Mucosa of descending colon (tissue), 3 donors: Measurements from ENCODE around the gene OST4. TPM values are rescaled to one million over a fixed set of nuclear protein-coding genes. Genes with fewer than 3 reads are reported as not detected.

Source experiments
- ATAC-seq: fragments of 200-7000 bp; cut with Tn5 transposase; one replicate; pipeline ENCODE4 v1.9.1; 2020; ENCODE audit warnings: mild to moderate bottlenecking, moderate library complexity
- DNase-seq, 3 donors: peaks; one replicate each; pipeline ENCODE4 v3.0.0-alpha.2; 2020
- H3K36me3 ChIP-seq: fragments of 200-600 bp; one replicate; pipeline ENCODE4 v1.8.0; 2021; ENCODE audit warnings: low read depth, mild to moderate bottlenecking
- H3K4me1 ChIP-seq: fragments of 200-600 bp; one replicate; pipeline ENCODE4 v1.8.0; 2021; ENCODE audit warnings: low read depth, mild to moderate bottlenecking
- H3K4me3 ChIP-seq: fragments of 200-600 bp; one replicate; pipeline ENCODE4 v1.8.0; 2021; ENCODE audit warnings: mild to moderate bottlenecking
- H3K9me3 ChIP-seq: fragments of 200-600 bp; one replicate; pipeline ENCODE4 v1.8.0; 2021; ENCODE audit warnings: mild to moderate bottlenecking
- CTCF ChIP-seq: fragments of 200-600 bp; IDR thresholded peaks from one replicate; pipeline ENCODE4 v1.8.0; 2022; ENCODE audit warnings: antibody characterized with exemption, mild to moderate bottlenecking
- intact Hi-C, 2 donors: fragments of 100-400 bp; cut with DNase I in 1 of 2; cut with micrococcal nuclease in 1 of 2; formaldehyde crosslinking; loops; one replicate each; pipeline versions ENCODE4 v1.11.0 to v1.11.1; 2022; cut with DNase I, micrococcal nuclease
- total RNA-seq, 3 donors: library from RNA; stranded (reverse); fragmentation: NEBNext Ultra II Directional in 2 of 3; extraction: Animal tissue kit (Norgen Biotek cat#: 25700) in 2 of 3; gene quantifications; one replicate each; pipeline versions ENCODE4 v1.2.1 to v1.2.4, GENCODE V29; 2021 to 2023
- donor health status: DM: no; HTN: no; CAD: no; lungs with moderate emphysema.
- donor health status: DM: no; HTN: no; CAD: no.
- donor health status: DM: no; HTN: yes; CAD: no.

OST4 gene
- total RNA-seq, 3 donors from 2014 or later, result 245 to 280 (median 254) TPM

GRCh38 chr2:27097341-27097740 lies 25.9 kb upstream of the OST4 start:
- H3K9me3 ChIP-seq, result no peaks in the 10 kb centered on the region
- H3K4me1 ChIP-seq, result peaks cover 10% of the 10 kb centered on the region
- no peaks in the 10 kb centered on the region for H3K36me3 ChIP-seq
- DNase-seq (no peak), ATAC-seq (no peak)
- intact Hi-C loops, result loop anchor here (10.0 kb wide), 3 partner anchors 107 to 187 kb away; partner anchors contain the start of genes ATRAID (in 1 of the 2), CAD (in 1 of the 2), SLC5A6 (in 1 of the 2) and TRIM54 (in 1 of the 2)
- no peak for TF ChIP-seq CTCF
- no peak overlapping the region for H3K4me3 ChIP-seq

- no peak overlapping the region for H3K4me3 ChIP-seq
- ATAC-seq, result no peak
- H3K9me3 ChIP-seq, result no peaks in the 10 kb centered on the region
- TF ChIP-seq CTCF, result no peak
- peaks cover 10% of the 10 kb centered on the region for H3K4me1 ChIP-seq
- H3K36me3 ChIP-seq, result no peaks in the 10 kb centered on the region
- DNase-seq, result no peak
- intact Hi-C loops, result loop anchor here (10.0 kb wide), 3 partner anchors 108 to 188 kb away; partner anchors contain the start of genes ATRAID (in 1 of the 2), CAD (in 1 of the 2), SLC5A6 (in 1 of the 2) and TRIM54 (in 1 of the 2)
Measured at GRCh38 chr2:27096748-27097297, 25.4 kb upstream of the OST4 start.

GRCh38 chr2:27095745-27096651 lies 24.5 kb upstream of the OST4 start:
- no peak for TF ChIP-seq CTCF
- H3K36me3 ChIP-seq, result no peaks in the 10 kb centered on the region
- ATAC-seq, result peak; percentile 71
- DNase-seq, result peak; percentile 58 to 75 (median 60)
- peaks cover 10% of the 10 kb centered on the region for H3K4me1 ChIP-seq
- H3K4me3 ChIP-seq, result no peak overlapping the region
- intact Hi-C loops, result loop anchor here (10.0 kb wide), 3 partner anchors 109 to 189 kb away; partner anchors contain the start of genes ATRAID (in 1 of the 2), CAD (in 1 of the 2), SLC5A6 (in 1 of the 2) and TRIM54 (in 1 of the 2)
- H3K9me3 ChIP-seq, result no peaks in the 10 kb centered on the region

- ATAC-seq (no peak), DNase-seq (no peak)
- Histone ChIP-seq H3K36me3 (no peaks in the 10 kb centered on the region), H3K4me1 (peaks cover 10% of the 10 kb centered on the region), H3K4me3 (no peak overlapping the region), H3K9me3 (no peaks in the 10 kb centered on the region)
- no peak for TF ChIP-seq CTCF
- intact Hi-C loops, result loop anchor here (10.0 kb wide), 3 partner anchors 109 to 189 kb away; partner anchors contain the start of genes ATRAID (in 1 of the 2), CAD (in 1 of the 2), SLC5A6 (in 1 of the 2) and TRIM54 (in 1 of the 2)
Measured at GRCh38 chr2:27095427-27095744, 23.9 kb upstream of the OST4 start.

- TF ChIP-seq CTCF, result no peak
- Histone ChIP-seq H3K9me3 (no peaks in the 10 kb centered on the region), H3K4me3 (no peak overlapping the region), H3K36me3 (no peaks in the 10 kb centered on the region), H3K4me1 (peaks cover 10% of the 10 kb centered on the region)
- no peak for ATAC-seq
- intact Hi-C loops, result loop anchor here (10.0 kb wide), 3 partner anchors 110 to 190 kb away; partner anchors contain the start of genes ATRAID (in 1 of the 2), CAD (in 1 of the 2), SLC5A6 (in 1 of the 2) and TRIM54 (in 1 of the 2)
- DNase-seq, result no peak
Measured at GRCh38 chr2:27094353-27094984, 23.0 kb upstream of the OST4 start.
